H1 (cell line): ENCODE measurements around the gene SURF1. TPM values are rescaled to one million over a fixed set of nuclear protein-coding genes. Genes with fewer than 3 reads are reported as not detected.

Experiments used
- CTCF ChIA-PET: fragments of 300-600 bp; sonication (Branson Sonifier 250); formaldehyde crosslinking; loops from one replicate; lab custom pipeline; 2021; ENCODE audit not compliant: partially characterized antibody; lab: Charles Lee
- POLR2A ChIA-PET: fragments of 300-600 bp; sonication (Branson Sonifier 250); formaldehyde crosslinking; loops from one replicate; lab custom pipeline; 2021; ENCODE audit warnings: inconsistent platforms; ENCODE audit not compliant: partially characterized antibody; lab: Charles Lee
- DNase-seq, 2 experiments: peaks; one replicate each; pipeline versions ENCODE4 v3.0.0 to v3.0.0-alpha.2; 2010 to 2022; ENCODE audit warnings: low spot score in 2 of 2, low read depth in 1 of 2, mixed read lengths in 1 of 2
- FAIRE-seq: peaks from 2 replicates; lab custom pipeline; 2011; peaks lifted over from hg19 to GRCh38; lab: Jason Lieb, UNC
- H2AFZ ChIP-seq: 2 replicates; pipeline ENCODE4 v1.8.1; 2012; ENCODE audit warnings: low read length, inconsistent platforms
- H2AK5ac ChIP-seq: 2 replicates; pipeline ENCODE4 v1.6.1; 2013; ENCODE audit warnings: low read depth, low read length
- H2BK120ac ChIP-seq: replicated peaks from 2 replicates; pipeline ENCODE3; 2013; ENCODE audit warnings: low read depth, low read length, inconsistent platforms
- H2BK12ac ChIP-seq: 2 replicates; pipeline ENCODE4 v1.6.1; 2013; ENCODE audit warnings: low read depth, low read length
- H2BK15ac ChIP-seq: 2 replicates; pipeline ENCODE4 v1.6.1; 2013; ENCODE audit warnings: low read length
- H2BK20ac ChIP-seq: 2 replicates; pipeline ENCODE4 v1.6.1; 2013; ENCODE audit warnings: low read length
- H2BK5ac ChIP-seq: 2 replicates; pipeline ENCODE4 v1.6.1; 2013; ENCODE audit warnings: low read depth, low read length
- H3K14ac ChIP-seq: 2 replicates; pipeline ENCODE4 v1.6.1; 2013; ENCODE audit warnings: inconsistent platforms; ENCODE audit not compliant: insufficient read length
- H3K18ac ChIP-seq: 2 replicates; pipeline ENCODE4 v1.6.1; 2013; ENCODE audit warnings: low read length; ENCODE audit errors: extremely low read depth
- H3K23ac ChIP-seq: 2 replicates; pipeline ENCODE4 v1.6.1; 2013; ENCODE audit warnings: inconsistent platforms; ENCODE audit not compliant: insufficient read length
- H3K23me2 ChIP-seq: 2 replicates; pipeline ENCODE4 v1.6.1; 2013; ENCODE audit warnings: low read depth, low read length
- H3K27ac ChIP-seq: 2 replicates; pipeline ENCODE4 v1.6.1; 2011; ENCODE audit warnings: low read depth, low read length, inconsistent platforms
- H3K27me3 ChIP-seq, 4 experiments: replicated peaks in 1 of 4; 1 replicate in 1 of 4; 2 replicates in 3 of 4; pipeline versions ENCODE4 v1.6.1 to v1.8.1; 2011 to 2013; ENCODE audit warnings: low read length in 3 of 4, mild to moderate bottlenecking in 3 of 4, inconsistent platforms in 2 of 4, mixed read lengths in 2 of 4, moderate library complexity in 1 of 4; ENCODE audit not compliant: control insufficient read depth in 3 of 4, insufficient read depth in 3 of 4; ENCODE audit errors: extremely low read depth in 1 of 4
- H3K36me3 ChIP-seq, 4 experiments: 2 replicates each; pipeline versions ENCODE4 v1.6.1 to v1.8.1; 2011 to 2013; ENCODE audit warnings: mild to moderate bottlenecking in 4 of 4, low read length in 3 of 4, moderate library complexity in 2 of 4, control low read depth in 1 of 4, inconsistent platforms in 1 of 4; ENCODE audit not compliant: insufficient read depth in 4 of 4, control insufficient read depth in 2 of 4
- H3K4ac ChIP-seq: replicated peaks from 2 replicates; pipeline ENCODE3; 2013; ENCODE audit warnings: low read length, low read depth, mixed read lengths, inconsistent platforms; ENCODE audit not compliant: insufficient read length
- H3K4me1 ChIP-seq, 4 experiments: replicated peaks in 1 of 4; 1 replicate in 1 of 4; 2 replicates in 3 of 4; pipeline versions ENCODE4 v1.6.1 to v1.8.1; 2011 to 2013; ENCODE audit warnings: low read length in 3 of 4, inconsistent platforms in 2 of 4, mixed read lengths in 1 of 4; ENCODE audit not compliant: insufficient read depth in 4 of 4, control insufficient read depth in 3 of 4
- H3K4me2 ChIP-seq, 2 experiments: 2 replicates each; pipeline versions ENCODE4 v1.6.1 to v1.8.1; 2011 to 2013; ENCODE audit warnings: low read depth in 2 of 2, low read length in 2 of 2, control low read depth in 1 of 2, inconsistent platforms in 1 of 2, mild to moderate bottlenecking in 1 of 2; ENCODE audit not compliant: insufficient read depth in 1 of 2
- H3K4me3 ChIP-seq, 4 experiments: fragments of 200-600, 300-600 bp in 1 of 4; sonication (generic), shearing (Covaris generic), sonication (Bioruptor Twin) in 1 of 4; 2 replicates each; pipeline versions ENCODE4 v1.5.1 to v1.8.1; 2011 to 2016; ENCODE audit warnings: low read length in 4 of 4, low read depth in 3 of 4, control low read depth in 2 of 4, inconsistent platforms in 2 of 4, mild to moderate bottlenecking in 2 of 4, mixed read lengths in 1 of 4, moderate library complexity in 1 of 4; ENCODE audit not compliant: insufficient read depth in 2 of 4; ENCODE audit errors: extremely low read depth in 1 of 4
- H3K56ac ChIP-seq: replicated peaks from 2 replicates; pipeline ENCODE3; 2013; ENCODE audit warnings: low read depth, mild to moderate bottlenecking, mixed read lengths, low read length, inconsistent platforms; ENCODE audit not compliant: insufficient read length
- H3K79me1 ChIP-seq: 2 replicates; pipeline ENCODE4 v1.6.1; 2013; ENCODE audit warnings: low read depth, low read length, control low read depth
- H3K79me2 ChIP-seq, 2 experiments: 2 replicates each; pipeline versions ENCODE4 v1.6.1 to v1.8.1; 2012 to 2013; ENCODE audit warnings: low read length in 2 of 2, mild to moderate bottlenecking in 2 of 2, inconsistent platforms in 1 of 2; ENCODE audit not compliant: insufficient read depth in 2 of 2, control insufficient read depth in 1 of 2
- H3K9ac ChIP-seq, 4 experiments: replicated peaks in 1 of 4; 1 replicate in 1 of 4; 2 replicates in 3 of 4; pipeline versions ENCODE4 v1.6.1 to v1.8.1; 2011 to 2013; ENCODE audit warnings: low read depth in 3 of 4, low read length in 3 of 4, control low read depth in 2 of 4, mild to moderate bottlenecking in 2 of 4, moderate library complexity in 2 of 4, inconsistent platforms in 1 of 4; ENCODE audit errors: extremely low read depth in 1 of 4
- H3K9me3 ChIP-seq, 2 experiments: 2 replicates each; pipeline versions ENCODE4 v1.6.1 to v1.8.1; 2012 to 2013; ENCODE audit warnings: mild to moderate bottlenecking in 2 of 2, moderate library complexity in 2 of 2, control low read depth in 1 of 2, inconsistent platforms in 1 of 2, low read depth in 1 of 2, low read length in 1 of 2, mixed read lengths in 1 of 2; ENCODE audit not compliant: insufficient read depth in 2 of 2
- H4K20me1 ChIP-seq, 2 experiments: replicated peaks in 1 of 2; 2 replicates each; pipeline versions ENCODE3 to v1.8.1; 2011 to 2013; ENCODE audit warnings: inconsistent platforms in 2 of 2, low read length in 2 of 2, mild to moderate bottlenecking in 1 of 2; ENCODE audit not compliant: insufficient read depth in 2 of 2, control insufficient read depth in 1 of 2
- H4K5ac ChIP-seq: 2 replicates; pipeline ENCODE4 v1.6.1; 2013; ENCODE audit warnings: low read length, low read depth, mixed read lengths, inconsistent platforms; ENCODE audit not compliant: insufficient read length
- H4K8ac ChIP-seq: 2 replicates; pipeline ENCODE4 v1.8.0; 2013; ENCODE audit warnings: mild to moderate bottlenecking, moderate library complexity, low read length, inconsistent platforms; ENCODE audit not compliant: insufficient read depth; ENCODE audit errors: extremely low read depth
- H4K91ac ChIP-seq: replicated peaks from 2 replicates; pipeline ENCODE3; 2013; ENCODE audit warnings: low read length, mixed read lengths, inconsistent platforms; ENCODE audit not compliant: insufficient read length
- POLR2AphosphoS5 ChIP-seq: IDR thresholded peaks from 2 replicates; pipeline ENCODE4 v1.6.1; 2011; ENCODE audit warnings: low read depth, low read length
- POU5F1 ChIP-seq: IDR thresholded peaks from 2 replicates; pipeline ENCODE4 v1.6.1; 2011; ENCODE audit warnings: low read depth, mild to moderate bottlenecking, low read length, moderate library complexity
- WGBS, 2 experiments: shearing (Covaris generic) in 1 of 2; methylation state at CpG; one replicate each; pipeline versions ENCODE4 v1.1.6 to v1.1.7; 2013 to 2015; ENCODE audit warnings: low lambda C conversion rate in 2 of 2, mixed read lengths in 2 of 2, inconsistent platforms in 1 of 2, low coverage in 1 of 2, missing lambda C conversion rate in 1 of 2; ENCODE audit not compliant: insufficient replicate concordance in 2 of 2, insufficient coverage in 1 of 2, insufficient read length in 1 of 2; ENCODE audit errors: extremely low coverage in 1 of 2, missing lambda C conversion rate in 1 of 2; 5-methylcytosine and 5-hydroxymethylcytosine counted together
- polyA plus RNA-seq, 7 experiments: library from polyadenylated mRNA; depleted of rRNA in 3 of 7; stranded (reverse) in 5 of 7; unstranded in 2 of 7; fragments of >200 nt in 5 of 7; fragments of 200-250 nt in 2 of 7; gene quantifications; 1 replicate in 5 of 7; 2 replicates in 1 of 7; 4 replicates in 1 of 7; pipeline versions ENCODE4 v1.2.1 to v1.2.3, GENCODE V29; 2011 to 2013; ENCODE audit warnings: missing spikeins in 2 of 7, mixed read lengths in 2 of 7
- total RNA-seq: library from RNA; stranded (reverse); fragmentation: NEBNext Ultra II Directional; extraction: Animal tissue kit (Norgen Biotek cat#: 25700); gene quantifications from 2 replicates; pipeline ENCODE4 v1.2.1, GENCODE V29; 2021

The SURF1 gene
- total and polyA plus RNA-seq, 2 of the 8 experiments (the other 6 are each of a cell fraction or from before 2014, with no cell fraction given) = 43.1 to 44.7 TPM

DNA sequence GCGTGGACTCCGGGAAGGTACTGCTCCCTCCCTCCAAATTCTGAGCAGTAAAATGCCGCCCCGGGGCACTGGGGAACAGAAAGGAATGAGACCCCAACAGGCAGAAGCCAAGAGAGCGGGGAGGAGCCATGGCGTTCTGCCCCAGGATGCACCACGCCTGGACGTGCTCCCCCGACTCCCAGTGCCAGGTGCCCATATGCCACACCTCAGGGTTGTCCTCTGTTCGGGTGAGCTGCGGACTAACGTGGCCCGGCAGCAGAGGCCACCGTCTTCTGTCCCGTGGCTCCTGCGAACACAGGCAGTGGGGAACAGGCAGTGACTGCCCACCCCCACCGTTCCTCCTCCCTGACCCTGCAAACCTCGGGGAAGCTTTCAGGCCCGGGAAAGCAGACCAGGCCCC lies 25.1 kb downstream of the SURF1 start:
- Histone ChIP-seq H3K18ac (no peak overlapping the region), H4K91ac (no peak overlapping the region), H2BK15ac (no peak overlapping the region), H3K23me2 (peaks cover 2% of the 10 kb centered on the region; the same call in 1 of the 2 replicates), H3K36me3 (peaks cover 20 to 43% (median 35%) of the 10 kb centered on the region in 4 experiments), H3K79me2 (peaks cover 0 to 15% of the 10 kb centered on the region in 2 experiments; a peak in 2 of 4 replicates), H2AFZ (no peak overlapping the region), H2BK12ac (no peak overlapping the region), H3K9ac (no peak overlapping the region), H3K4me1 (peaks cover 0 to 7% (median 2%) of the 10 kb centered on the region in 4 experiments; a peak in 1 of 7 replicates), H2BK20ac (no peak overlapping the region), H3K4ac (no peak overlapping the region), H2AK5ac (no peak overlapping the region), H3K79me1 (peaks cover 10% of the 10 kb centered on the region), H3K23ac (no peak overlapping the region), H3K4me3 (no peak overlapping the region), H3K9me3 (no peaks in the 10 kb centered on the region), H2BK120ac (no peak overlapping the region), H3K56ac (no peak overlapping the region), H4K5ac (no peak overlapping the region), H2BK5ac (no peak overlapping the region), H3K4me2 (no peak overlapping the region), H3K27ac (no peak overlapping the region), H4K20me1 (peaks cover 4 to 16% of the 10 kb centered on the region in 2 experiments), H3K27me3 (no peaks in the 10 kb centered on the region), H4K8ac (no peak overlapping the region), H3K14ac (no peak overlapping the region)
- TF ChIP-seq POLR2AphosphoS5 (peak; percentile 29; the same call in 1 of the 2 replicates), POU5F1 (no peak)
- 94% methylated on average over 19 of the region's 19 CpGs; no CpG with 5 or more reads in 1 of the 2 experiments for WGBS, 2 experiments
- no peak for FAIRE-seq
- no peak for DNase-seq
- ChIA-PET CTCF (interaction anchor here (0.8 to 7.0 kb wide), 8 partner anchors 9 to 170 kb away, joined by 4 to 123 read pairs (median 10); no protein-coding TSS in a partner anchor), POLR2A (interaction anchor here (0.8 to 7.3 kb wide), 9 partner anchors 9 to 149 kb away, joined by 3 to 120 read pairs (median 6); partner anchors contain the start of genes MED22, RPL7A, SURF1 and SURF2)
